Measurements from ENCODE around the gene KRT1.

Gene KRT1

DNA sequence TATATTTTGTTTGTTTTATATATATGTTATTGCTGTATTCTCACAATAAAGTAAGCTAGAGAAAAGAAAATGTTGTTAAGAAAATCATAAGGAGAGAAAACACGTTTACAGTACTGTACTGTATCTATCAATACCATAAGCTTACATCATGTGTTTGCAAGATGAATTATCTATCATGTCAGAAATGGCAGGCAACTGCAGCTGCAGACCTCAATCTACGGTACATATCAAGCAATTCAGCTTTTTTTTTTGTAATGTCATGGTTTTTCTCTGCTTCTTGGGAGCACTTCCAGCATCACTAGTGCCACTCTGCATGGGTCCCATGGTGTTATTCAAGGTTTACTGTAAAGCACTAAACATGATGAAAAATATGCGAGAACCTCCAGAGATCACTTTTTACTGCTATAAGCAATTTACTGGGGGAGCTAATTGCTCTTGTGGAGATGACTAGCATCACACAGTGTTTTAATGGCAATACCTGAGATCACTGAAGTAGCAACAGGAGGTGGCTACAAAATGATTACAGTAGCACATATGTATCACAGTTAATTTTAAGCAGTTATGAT is 19.2 kb downstream of the KRT1 start:
- DNase-seq (ENCODE audit: low spot score): no peak

DNA sequence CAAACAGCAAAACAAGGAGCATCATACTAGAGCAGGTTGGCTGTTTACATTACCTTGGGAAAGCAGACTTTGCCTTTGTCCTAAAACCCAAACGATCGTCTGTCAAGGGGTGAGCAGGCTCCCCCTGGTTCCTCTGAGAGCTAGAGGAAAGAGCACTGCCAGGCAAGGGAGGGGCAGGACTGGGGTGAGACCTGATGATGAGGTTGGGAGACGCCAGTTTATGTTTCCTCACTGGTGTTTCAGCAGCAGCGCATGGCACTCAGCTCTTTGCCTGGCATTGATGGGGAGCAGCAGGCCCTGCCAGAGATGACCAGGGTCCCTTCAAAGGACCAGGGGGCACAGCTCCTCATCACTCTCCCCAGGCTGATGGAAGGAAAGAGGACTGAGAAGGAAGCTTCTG is 20.3 kb downstream of the KRT1 start:
- DNase-seq (ENCODE audit: low spot score): no peak

DNA sequence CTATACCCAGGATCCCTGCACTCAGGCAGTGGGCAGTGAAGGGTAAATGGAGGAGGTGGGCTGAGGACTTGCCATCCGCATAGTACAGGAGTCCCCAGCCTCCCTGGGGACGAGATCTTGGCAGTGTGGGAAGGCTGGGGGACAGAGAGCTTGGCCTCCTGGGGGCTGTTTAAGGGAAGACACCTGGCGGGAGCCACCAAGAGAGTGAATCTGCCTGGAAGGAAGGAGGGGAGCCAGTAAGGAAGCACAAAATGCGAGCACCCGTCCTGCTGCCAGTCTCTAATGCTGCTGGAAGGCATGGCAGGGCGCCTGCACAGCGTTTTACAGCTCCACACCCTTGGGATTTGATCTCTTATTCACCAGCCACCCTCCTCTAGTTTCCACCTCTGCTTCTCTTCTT is 20.8 kb downstream of the KRT1 start:
- DNase-seq (ENCODE audit: low spot score): no peak

DNA sequence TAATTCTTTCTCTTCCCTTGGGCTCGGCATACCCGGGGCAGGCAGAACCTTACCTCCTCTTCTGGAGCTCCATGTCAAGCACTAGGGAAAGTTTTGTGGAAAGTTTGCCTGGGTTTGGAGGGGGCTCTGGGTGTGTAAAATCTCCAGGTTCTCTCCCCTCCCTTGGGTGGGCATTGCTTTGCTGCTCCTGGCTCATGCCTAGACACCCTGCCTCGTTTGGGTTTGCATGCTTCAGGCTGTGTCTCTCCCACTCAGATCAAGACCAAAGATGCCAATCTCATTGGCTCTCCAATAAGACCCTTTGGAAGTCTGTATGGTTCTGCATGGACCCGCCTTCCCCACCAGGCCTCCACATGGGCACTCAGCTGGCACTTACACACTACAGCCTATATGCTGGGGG is 22.0 kb downstream of the KRT1 start:
- DNase-seq (ENCODE audit: low spot score): no peak

DNA sequence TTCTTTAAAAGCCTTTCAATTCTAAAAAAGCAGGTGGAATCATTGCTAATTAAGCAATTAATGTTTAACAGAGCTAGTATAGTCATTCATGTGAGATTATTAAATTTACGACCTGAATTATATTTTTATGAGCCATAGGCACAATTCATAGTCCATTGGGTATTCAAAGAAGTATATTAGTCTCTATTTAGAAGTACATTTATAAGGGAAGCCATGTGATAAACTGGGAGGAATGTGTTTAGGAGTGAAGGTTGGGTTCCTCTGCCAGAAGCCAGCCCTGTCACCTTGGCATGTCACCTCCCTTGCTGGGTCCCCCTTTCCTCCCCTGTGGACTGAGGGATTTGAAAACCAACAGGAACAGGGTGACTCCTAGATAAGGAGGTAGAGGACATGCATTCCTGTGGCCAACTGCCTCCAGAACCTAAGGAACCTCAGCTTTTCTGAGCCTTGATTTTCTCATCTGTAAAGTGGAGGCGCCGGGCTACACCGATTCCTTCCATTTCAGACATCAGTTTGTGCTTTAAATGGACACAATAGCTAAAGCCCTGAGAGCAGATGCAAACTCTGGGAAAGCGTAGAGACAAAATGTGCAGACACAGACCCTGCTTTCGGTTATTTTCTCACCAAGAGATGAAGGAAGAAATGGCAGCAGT is 22.8 kb downstream of the KRT1 start:
- no peak for DNase-seq (ENCODE audit: low spot score)

DNA sequence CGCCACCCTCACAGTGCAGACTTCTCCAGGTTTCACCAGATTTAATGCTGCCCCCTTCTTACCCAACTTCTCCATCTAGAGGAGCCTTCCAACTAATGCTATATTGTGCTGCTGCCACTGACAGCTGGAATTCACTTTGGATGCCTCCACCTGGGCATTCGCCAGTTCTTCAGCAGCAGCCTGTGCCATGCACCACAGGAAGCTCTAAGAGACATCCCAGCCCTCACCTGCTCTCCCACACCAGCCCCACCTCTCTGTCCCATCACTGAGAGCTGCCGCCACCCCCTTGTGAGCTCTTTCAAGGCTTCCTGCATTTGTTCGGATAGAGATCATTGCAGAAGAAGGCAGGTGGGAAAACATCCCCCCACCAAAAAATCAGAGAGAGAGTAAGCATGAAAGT is 23.6 kb downstream of the KRT1 start:
- DNase-seq (ENCODE audit: low spot score): no peak

DNA sequence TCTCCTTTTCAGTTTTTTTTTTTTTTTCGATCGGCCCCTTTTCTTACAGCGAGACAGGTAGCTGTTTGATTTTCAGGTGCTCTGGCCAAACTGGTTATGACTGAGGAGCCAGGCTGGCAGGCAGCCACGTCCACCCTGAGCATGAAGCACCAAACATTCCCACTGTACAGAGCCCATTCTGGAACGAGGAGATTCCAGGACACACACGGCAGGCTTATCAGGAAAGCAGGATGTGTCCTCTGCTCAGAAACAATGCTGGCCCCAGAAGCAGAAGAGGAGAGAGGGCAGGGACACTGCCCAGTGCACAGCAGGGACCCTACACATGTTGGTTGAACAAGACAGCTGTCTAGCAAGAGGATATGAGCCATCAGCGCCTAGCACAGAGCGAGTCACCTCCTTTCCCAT is 24.5 kb downstream of the KRT1 start:
- DNase-seq (ENCODE audit: low spot score): peak; percentile 45

DNA sequence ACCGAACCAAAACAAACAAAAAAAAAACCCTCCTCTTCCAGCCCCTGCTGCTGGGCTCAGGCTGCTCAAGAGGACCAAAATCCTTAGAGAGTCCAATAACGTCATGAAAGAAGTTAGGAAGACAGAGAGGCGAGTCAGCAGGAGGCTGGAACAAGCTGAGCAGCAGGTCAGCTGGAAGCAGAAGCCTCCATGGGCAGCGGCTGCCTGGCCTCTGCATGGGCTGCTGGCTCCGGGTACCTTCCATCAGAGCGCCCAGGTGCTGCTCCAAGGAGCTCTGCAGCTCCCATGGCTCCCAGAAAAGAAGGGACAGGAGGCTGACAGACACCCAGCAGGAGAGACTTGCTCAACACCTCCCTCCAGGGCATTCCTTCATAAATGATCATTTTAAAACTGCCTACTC is 25.0 kb downstream of the KRT1 start:
- peak; percentile 22 for DNase-seq (ENCODE audit: low spot score)

DNA sequence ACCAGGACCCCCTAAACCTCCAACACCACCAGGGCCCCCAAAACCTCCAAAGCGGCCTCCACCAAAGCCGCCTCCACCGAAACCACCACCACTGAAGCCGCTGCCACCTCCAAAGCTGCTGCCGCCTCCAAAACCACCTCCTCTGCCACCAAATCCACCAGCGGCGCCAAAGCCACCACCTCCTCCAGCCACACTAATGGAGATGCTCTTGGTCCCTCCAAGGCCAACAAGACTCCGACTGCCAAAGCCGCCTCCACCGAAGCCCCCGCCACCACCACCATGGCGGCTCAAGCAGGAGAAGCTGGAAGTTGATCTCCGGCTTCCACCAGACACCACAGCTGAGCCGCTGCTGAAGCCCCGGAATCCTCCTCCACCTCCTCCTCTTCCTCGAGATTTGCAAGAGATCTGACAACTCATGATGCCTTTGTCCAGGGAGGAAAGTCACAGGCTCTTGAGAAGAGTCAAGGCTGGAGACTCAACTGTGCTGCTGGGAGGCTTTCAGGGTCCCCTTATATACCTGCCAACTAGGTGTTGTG is 28.4 kb downstream of the KRT1 start, which contains the start of gene KRT2:
Gene KRT2, minus strand, starts transcription at position 486 of the 536 bp plus-strand sequence. Its CDS starts 69 bp downstream, at position 417.
- DNase-seq (ENCODE audit: low spot score): no peak

DNA sequence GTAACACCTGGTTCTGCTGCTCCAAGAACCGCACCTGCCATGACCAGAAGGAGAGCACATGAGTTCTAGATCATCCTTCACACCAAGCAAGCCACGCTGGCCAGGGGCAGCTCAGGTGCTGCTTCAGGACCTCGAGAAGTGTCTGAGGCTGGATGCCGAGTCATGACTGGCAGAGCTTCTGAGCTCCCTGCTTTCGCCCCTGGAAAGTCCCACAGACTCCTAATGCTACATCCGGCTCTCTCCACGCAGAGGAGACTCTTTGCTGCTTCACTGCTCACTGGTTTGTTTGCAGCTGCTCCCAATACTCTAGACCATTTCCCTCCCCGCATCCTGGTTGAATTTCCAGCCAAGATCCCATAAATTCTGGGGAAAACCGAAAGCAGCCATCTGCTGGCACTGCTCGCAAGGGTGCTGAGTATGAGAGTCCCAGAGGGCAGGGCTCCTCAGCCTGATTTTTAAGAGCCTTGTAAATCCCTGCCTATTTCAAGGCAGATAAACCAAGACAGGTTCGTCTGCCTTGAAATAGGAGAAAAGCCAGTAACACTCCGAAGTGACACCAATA is 29.6 kb downstream of the KRT1 start:
- no peak for DNase-seq (ENCODE audit: low spot score)

DNA sequence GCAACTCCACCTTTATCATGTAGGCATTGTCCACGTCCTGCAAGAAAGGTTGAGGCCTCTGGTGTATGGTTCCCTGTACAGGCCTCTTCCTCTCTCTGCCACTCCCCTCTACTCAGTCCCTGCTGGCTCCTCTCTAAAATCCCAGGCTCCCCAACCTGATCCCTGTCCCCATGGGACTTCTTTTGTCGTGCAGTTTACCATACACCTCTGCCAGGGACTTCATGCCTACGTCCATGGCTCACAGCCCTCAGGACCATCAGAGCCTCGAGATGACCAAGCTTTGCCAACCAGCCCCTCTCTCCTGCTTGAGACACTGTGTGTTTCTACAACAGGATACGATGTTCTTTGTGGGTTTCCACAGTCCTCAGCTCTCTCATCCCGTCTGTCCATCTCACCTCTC is 31.1 kb downstream of the KRT1 start:
- no peak for DNase-seq (ENCODE audit: low spot score)

DNA sequence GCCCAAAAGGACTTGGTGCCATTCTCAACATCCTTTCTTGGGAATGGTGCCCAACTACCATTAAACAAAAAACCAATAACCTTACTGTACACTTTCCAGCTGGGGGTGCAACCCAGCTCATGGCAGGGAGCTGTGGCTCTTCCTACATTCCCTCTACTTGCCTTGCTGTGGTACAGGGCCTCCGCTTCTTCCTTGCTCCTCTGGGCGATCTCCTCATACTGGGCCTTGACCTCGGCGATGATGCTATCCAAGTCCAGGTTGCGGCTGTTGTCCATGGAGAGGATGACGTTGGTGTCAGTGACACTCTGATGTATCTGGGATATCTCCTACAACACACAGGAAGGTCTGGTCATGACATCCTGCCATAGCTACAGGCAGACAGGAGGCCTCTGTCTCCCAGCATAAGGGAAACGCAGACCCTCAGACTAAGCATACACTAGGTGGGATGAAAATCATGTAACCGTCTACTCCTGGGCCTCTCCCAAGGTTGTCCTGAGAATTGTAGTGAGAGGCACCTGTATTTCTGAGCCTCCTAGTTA is 32.1 kb downstream of the KRT1 start:
- no peak for DNase-seq (ENCODE audit: low spot score)

DNA sequence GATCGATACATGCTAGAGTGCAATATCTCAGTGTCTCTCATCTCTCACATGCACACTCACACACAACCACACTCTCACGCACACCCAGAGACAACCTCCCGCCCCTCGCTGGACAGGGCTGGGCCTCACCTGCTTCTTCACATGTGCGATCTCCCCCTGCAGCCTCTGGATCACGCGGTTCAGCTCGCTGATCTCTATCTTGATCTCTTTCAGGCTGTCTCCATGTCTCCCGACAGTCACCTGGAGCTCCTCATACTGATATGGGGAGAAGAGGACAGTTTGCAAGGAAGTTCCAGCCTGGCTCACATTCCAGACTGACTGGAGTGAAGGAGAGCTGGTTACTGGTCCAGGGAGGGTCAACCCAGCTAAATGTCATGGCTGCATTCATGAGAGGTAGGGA is 32.6 kb downstream of the KRT1 start:
- no peak for DNase-seq (ENCODE audit: low spot score)

DNA sequence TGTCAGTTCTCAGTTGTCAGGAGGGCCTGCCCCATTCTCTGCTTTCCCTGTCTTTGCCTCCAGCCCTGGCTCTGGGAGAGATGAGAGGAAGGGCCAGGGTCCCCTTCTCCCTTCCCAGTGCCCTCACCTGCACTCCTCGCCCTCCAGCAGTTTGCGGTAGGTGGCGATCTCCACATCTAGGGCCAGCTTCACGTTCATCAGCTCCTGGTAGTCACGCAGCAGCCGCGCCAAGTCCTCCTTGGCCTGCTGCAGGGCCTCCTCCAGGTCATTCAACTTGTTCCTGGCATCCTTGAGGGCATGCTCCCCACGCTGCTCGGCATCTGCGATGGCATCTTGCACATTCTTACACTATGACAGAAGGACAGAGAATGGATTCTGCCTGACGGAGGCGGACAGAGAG is 33.6 kb downstream of the KRT1 start:
- DNase-seq (ENCODE audit: low spot score): no peak

DNA sequence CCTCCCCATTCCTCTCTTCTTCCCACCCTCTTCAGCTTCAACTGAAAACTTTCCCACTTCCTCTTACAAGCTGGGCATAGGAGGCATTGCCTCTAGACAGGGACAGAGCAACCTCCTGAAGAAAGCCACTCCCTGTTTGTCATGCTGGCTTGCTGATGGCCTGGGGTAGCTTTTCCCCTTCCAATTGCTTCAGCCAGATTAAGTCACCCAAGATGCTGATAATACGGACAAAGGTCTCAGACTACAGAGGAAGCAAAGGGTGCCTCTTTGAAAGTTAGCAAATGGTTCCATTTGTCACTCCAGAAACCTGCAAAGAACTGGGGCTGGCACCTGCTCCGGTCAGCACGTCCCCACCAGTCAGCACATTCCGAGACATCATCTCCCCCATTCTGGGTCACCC is 34.2 kb downstream of the KRT1 start:
- no peak for DNase-seq (ENCODE audit: low spot score)

DNA sequence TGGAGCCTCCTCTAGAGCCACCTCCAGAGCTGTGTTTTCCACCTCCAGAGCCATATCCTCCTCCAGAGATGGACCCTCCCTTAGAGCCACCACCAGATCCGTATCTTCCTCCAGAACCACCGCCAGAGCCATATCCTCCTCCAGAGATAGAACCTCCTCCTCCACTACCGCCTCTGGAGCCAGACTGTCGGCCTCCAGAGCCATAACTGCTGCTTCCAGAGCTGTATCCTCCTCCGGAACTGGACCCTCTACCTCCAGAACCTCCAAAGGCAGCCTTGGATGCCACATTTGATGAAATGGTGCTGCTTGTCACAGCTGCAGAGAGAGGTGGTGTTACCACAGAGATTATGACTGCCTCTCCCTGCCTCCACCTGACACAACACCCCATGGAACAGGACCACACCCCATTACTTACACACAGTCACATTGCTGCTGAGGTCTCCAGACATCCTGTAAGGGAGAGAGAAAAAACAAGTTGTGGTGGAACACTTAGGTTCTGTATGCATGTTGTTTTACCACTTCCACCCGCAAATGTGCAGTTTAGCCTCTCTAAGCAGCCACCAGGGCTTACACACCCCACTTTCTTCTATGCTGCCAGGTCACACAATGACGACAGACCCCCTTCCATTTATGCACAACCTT is 35.0 kb downstream of the KRT1 start:
- no peak for DNase-seq (ENCODE audit: low spot score)

DNA sequence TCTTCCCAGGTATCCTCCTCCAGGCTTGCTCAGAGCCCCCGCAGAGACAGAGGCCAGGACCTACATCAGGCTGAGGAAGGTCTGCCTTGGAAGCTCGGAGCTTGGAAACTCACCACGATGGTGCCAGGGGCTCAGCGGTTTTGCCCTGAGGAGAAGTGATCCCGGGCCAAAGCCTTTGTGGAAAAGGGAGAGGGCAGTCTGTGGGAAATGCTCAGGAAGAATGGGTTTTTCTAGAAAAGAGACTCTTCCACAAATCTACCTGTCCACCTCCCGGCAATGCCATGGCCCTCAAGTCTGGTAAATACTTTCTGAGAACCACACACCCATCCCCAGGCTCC is 36.2 kb downstream of the KRT1 start:
- no peak for DNase-seq (ENCODE audit: low spot score)

DNA sequence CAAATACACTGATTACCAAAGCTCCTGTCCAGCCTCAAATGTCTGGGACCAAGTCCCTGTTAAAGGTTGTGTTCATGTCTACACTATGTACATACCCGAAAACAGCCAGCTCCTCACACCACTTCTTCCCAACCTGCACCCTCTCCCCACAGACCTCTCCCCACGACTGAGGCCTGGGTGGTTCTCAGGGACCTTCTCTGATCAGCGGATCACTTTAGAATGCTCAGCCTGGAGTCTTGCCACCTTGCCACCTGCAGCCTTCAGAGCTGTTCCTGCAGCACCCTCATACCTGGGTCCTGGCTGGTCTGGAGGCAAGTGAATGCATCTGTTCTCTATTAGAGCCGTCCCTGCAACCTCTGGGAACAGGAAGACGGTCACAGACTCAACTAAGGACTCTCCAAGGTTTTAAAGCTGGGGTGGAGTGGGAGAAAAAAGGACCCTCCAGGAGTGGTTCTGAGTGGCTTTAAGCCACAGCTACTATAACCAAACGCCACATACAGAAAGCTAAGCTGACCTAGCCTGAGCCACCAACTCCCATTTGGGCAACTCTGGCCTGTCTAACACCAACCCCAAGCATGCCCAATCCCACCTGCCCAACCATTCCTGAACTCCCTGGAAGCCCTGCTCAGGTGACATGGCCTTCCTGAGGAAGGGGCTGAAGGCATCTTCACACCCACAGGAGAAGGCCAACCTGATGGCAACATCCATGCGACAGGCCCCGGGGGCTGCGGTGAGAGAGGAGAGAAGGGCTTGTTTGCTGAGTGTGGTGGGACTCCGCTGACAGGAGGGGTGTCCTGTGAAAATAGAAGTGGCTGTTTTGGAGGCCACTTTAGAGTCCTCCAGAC is 36.8 kb downstream of the KRT1 start:
- no peak for DNase-seq (ENCODE audit: low spot score)

DNA sequence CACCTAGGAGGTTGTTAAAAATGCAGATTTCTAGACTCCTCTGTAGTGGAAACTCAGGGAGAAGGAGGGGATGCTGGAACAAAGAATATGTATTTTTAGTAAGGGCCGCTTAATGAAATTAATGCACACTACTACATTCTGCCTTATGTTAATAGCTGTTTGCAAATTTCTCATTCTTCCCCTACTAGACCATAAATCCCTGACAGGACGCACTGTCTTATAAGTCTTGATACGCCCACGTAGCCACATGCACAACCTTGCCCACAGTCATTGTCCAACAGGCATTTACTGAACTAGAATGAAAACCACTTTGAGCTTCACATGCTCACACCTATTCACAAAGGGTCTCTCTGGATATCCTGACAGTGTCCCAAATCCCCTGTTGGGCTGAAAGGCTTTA is 38.7 kb downstream of the KRT1 start:
- no peak for DNase-seq (ENCODE audit: low spot score)

DNA sequence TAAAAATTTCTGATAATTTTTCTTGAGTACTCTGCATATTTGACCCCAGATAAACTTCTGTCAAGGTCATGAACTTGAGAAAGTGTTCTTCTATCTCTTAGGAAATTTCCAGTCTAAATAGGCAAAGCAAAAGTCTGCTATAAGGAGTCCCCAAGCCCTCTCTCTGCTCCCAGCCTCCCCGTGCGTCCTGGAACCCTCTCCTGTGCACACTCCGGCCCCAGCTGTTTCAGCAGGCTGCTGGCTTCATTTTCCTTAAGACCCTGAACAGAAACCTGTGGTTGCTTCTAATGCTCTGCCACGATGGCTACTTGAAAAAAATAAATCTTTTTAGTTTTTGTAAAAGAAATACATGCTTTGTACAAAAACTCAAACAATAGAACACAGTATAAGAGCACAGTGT is 42.9 kb downstream of the KRT1 start:
- no peak for DNase-seq (ENCODE audit: low spot score)

DNA sequence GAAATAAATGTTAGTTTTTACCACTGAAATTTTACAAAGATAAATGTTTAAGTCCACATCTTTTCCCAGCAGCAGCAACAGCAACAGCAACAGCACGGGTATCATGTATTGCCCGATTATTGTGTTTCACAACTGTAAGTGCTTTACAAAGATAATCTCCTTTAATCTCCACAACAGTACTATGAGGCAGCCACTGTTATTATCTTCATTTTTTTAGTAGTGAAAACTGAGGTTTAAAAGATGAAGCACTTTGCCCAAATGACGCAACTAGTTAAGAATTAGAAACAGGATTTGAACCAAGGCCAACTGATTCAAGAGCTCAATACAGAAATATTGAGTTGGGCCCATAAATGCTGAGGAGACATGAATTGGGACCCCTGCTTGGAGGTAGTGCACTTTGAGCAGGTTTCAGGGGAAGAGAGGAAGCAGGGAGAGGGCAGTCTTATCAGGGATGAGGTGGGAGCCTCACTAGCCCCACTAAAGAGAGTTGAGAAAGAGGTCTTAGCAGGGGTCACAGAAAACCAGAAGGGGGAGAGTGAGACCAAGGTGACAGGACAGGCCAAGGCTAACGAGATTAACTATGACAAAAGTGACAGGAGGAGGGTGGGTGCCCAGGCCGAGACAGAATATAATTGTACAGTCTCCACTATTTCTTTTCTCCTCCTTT is 43.5 kb downstream of the KRT1 start:
- no peak for DNase-seq (ENCODE audit: low spot score)

DNA sequence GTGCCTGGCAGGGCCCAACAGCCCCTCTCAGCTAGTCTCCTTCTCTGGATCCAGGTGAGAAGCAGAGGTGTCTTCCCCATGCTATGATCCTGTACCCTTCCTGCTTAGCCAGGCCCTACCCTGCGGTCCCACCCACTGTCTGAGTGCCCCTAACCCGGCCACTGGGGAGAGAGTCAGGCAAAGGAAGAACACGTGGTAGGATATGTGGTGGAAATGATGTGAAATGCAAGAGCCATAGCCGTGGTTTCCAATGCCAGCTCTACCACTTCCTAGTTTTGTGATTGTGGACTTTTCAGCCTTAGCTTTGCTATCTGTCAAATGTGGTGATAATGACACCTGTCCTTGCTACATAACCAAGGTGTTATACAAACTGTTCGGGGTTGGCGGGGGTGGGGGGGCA is 44.0 kb downstream of the KRT1 start:
- DNase-seq (ENCODE audit: low spot score): no peak
